HepG2 (cell line): ENCODE data around the gene TRIM62. TPM values are rescaled to one million over a fixed set of nuclear protein-coding genes. Genes with fewer than 3 reads are reported as not detected.

Experiments
- ATAC-seq: fragments of 200-7000 bp; cut with Tn5 transposase; 3 replicates; pipeline ENCODE4 v1.9.1; 2020; ENCODE audit warnings: mild to moderate bottlenecking, moderate library complexity
- BruUV-seq: library from RNA; stranded (reverse); fragments of 400-500 nt; replicated peaks from 2 replicates; lab custom pipeline; 2021; lab: Mats Ljungman, UMichigan
- CTCF ChIA-PET: fragments of 300-600 bp; formaldehyde crosslinking; extraction: SDS; loops from one replicate; lab custom pipeline; 2021; ENCODE audit warnings: low total read pairs, inconsistent platforms, low intra/inter-chr PET ratio; lab: Yijun Ruan, JAX
- POLR2A ChIA-PET: fragments of 350-600 bp; sonication (Branson Sonifier 250); formaldehyde crosslinking; loops from one replicate; lab custom pipeline; 2020; ENCODE audit warnings: antibody characterized with exemption, inconsistent platforms; lab: Yijun Ruan, JAX
- DNase-seq: peaks from one replicate; pipeline ENCODE4 v3.0.0-alpha.2; 2015; ENCODE audit warnings: low spot score
- FAIRE-seq: peaks from 3 replicates; lab custom pipeline; 2011; peaks lifted over from hg19 to GRCh38; lab: Jason Lieb, UNC
- H2AFZ ChIP-seq: one replicate; pipeline ENCODE4 v1.6.1; 2011; ENCODE audit warnings: low read length, inconsistent platforms
- H3K27ac ChIP-seq: fragments of 300-600 bp; 3 replicates; pipeline ENCODE4 v1.8.0; 2011; ENCODE audit warnings: mixed run types, mild to moderate bottlenecking, mixed read lengths, low read length, inconsistent platforms; ENCODE audit not compliant: insufficient read depth; ENCODE audit errors: extremely low read length
- H3K27me3 ChIP-seq, 2 experiments: fragments of 200-600 bp in 1 of 2; 2 replicates in 1 of 2; 3 replicates in 1 of 2; pipeline versions ENCODE4 v1.6.0 to v1.8.0; 2011; ENCODE audit warnings: low read length in 2 of 2, mild to moderate bottlenecking in 2 of 2, moderate library complexity in 2 of 2, inconsistent platforms in 1 of 2; ENCODE audit not compliant: insufficient read depth in 2 of 2, control insufficient read depth in 1 of 2
- H3K36me3 ChIP-seq, 2 experiments: fragments of 200-600 bp in 1 of 2; replicated peaks in 1 of 2; 2 replicates in 1 of 2; 3 replicates in 1 of 2; pipeline versions ENCODE4 v1.5.1 to v1.8.0; 2011; ENCODE audit warnings: low read length in 2 of 2, inconsistent platforms in 1 of 2; ENCODE audit not compliant: insufficient read depth in 2 of 2, control insufficient read depth in 1 of 2
- H3K4me1 ChIP-seq: 2 replicates; pipeline ENCODE4 v1.5.1; 2012; ENCODE audit warnings: low read length, inconsistent platforms; ENCODE audit not compliant: insufficient read depth
- H3K4me2 ChIP-seq: 2 replicates; pipeline ENCODE4 v1.6.0; 2011; ENCODE audit warnings: low read depth, low read length, inconsistent platforms
- H3K4me3 ChIP-seq, 3 experiments: fragments of 200-600 bp in 1 of 3; sonication (generic), shearing (Covaris generic) in 1 of 3; replicated peaks in 1 of 3; 2 replicates each; pipeline ENCODE4 v1.5.1; 2011 to 2016; ENCODE audit warnings: low read length in 3 of 3, inconsistent platforms in 2 of 3, low read depth in 2 of 3, mild to moderate bottlenecking in 2 of 3, control low read depth in 1 of 3, mixed read lengths in 1 of 3; ENCODE audit not compliant: insufficient read depth in 1 of 3
- H3K79me2 ChIP-seq: one replicate; pipeline ENCODE4 v1.6.1; 2011; ENCODE audit warnings: low read length, inconsistent platforms; ENCODE audit not compliant: insufficient read depth
- H3K9ac ChIP-seq: 2 replicates; pipeline ENCODE4 v1.6.0; 2011; ENCODE audit warnings: mild to moderate bottlenecking, low read depth, low read length, inconsistent platforms; ENCODE audit not compliant: insufficient read depth
- H3K9me3 ChIP-seq: 2 replicates; pipeline ENCODE4 v1.5.1; 2012; ENCODE audit warnings: mild to moderate bottlenecking, low read length
- H4K20me1 ChIP-seq: 2 replicates; pipeline ENCODE4 v1.6.0; 2011; ENCODE audit warnings: inconsistent platforms, mild to moderate bottlenecking, low read length, moderate library complexity; ENCODE audit not compliant: insufficient read depth
- BCLAF1 ChIP-seq: fragments of 450-650 bp; IDR thresholded peaks from 2 replicates; pipeline ENCODE4 v1.6.1; 2017; ENCODE audit warnings: mild to moderate bottlenecking
- HNF4A ChIP-seq: sonication (generic); formaldehyde crosslinking; IDR thresholded peaks from 2 replicates; pipeline ENCODE4 v1.4.0; 2020; ENCODE audit warnings: missing genetic modification reagents
- SIN3B ChIP-seq: fragments of 150-350 bp; IDR thresholded peaks from 2 replicates; pipeline ENCODE4 v1.6.1; 2014; ENCODE audit warnings: low read length
- SP5 ChIP-seq: IDR thresholded peaks from 2 replicates; pipeline ENCODE4 v1.6.1; 2016; ENCODE audit warnings: low read depth, borderline replicate concordance
- TBL1XR1 ChIP-seq: fragments of 150-350 bp; IDR thresholded peaks from 2 replicates; pipeline ENCODE4 v1.6.1; 2014; ENCODE audit warnings: borderline replicate concordance, low read length; ENCODE audit not compliant: partially characterized antibody
- ZNF350 ChIP-seq: sonication (generic); formaldehyde crosslinking; IDR thresholded peaks from 2 replicates; pipeline ENCODE4 v1.4.0; 2020; ENCODE audit warnings: mild to moderate bottlenecking, low read depth, missing genetic modification reagents, borderline replicate concordance
- ZNF598 ChIP-seq: sonication (generic); formaldehyde crosslinking; IDR thresholded peaks from 2 replicates; pipeline ENCODE4 v1.5.1; 2020; ENCODE audit warnings: mild to moderate bottlenecking, missing genetic modification reagents, borderline replicate concordance
- WGBS: methylation state at CpG from one replicate; pipeline ENCODE4 v1.1.6; 2017; ENCODE audit warnings: low lambda C conversion rate; 5-methylcytosine and 5-hydroxymethylcytosine counted together
- in situ Hi-C: cut with HindIII; loops from 2 replicates; pipeline ENCODE4 v1.10.0; 2017; ENCODE audit warnings: low pct_unique_long_range_greater_than_20kb; ENCODE audit not compliant: extremely low pct_ligation_motif_present
- intact Hi-C: fragments of 100-400 bp; cut with micrococcal nuclease; formaldehyde crosslinking; loops from one replicate; pipeline ENCODE4 v1.10.0; 2022; ENCODE audit not compliant: unreplicated experiment
- polyA plus RNA-seq, 8 experiments: library from polyadenylated mRNA; depleted of rRNA in 3 of 8; stranded (reverse) in 7 of 8; unstranded in 1 of 8; fragments of >200 nt; fragmentation: Illumina TruSeq in 4 of 8; extraction: Trizol in 4 of 8; gene quantifications; 2 replicates each; pipeline versions ENCODE4 v1.2.1 to v1.2.3, GENCODE V29; 2011 to 2016; ENCODE audit warnings: low read depth in 4 of 8, missing spikeins in 1 of 8, mixed read lengths in 1 of 8; ENCODE audit not compliant: insufficient read depth in 1 of 8
- total RNA-seq, 5 experiments: library from RNA; depleted of rRNA; stranded (reverse); fragments of >200 nt; fragmentation: Illumina TruSeq; extraction: Trizol; gene quantifications; 2 replicates each; pipeline ENCODE4 v1.2.3, GENCODE V29; 2016; ENCODE audit warnings: low read depth in 1 of 5
- TF ChIP-seq, protein P1 (sequence below): IDR thresholded peaks from 2 replicates; pipeline ENCODE4 v1.6.1; 2012; ENCODE audit warnings: inconsistent platforms

Gene TRIM62
- total and polyA plus RNA-seq, 2 of the 13 experiments (the other 11 are each of a cell fraction or from before 2014, with no cell fraction given) = 0.53 to 0.57 TPM

DNA sequence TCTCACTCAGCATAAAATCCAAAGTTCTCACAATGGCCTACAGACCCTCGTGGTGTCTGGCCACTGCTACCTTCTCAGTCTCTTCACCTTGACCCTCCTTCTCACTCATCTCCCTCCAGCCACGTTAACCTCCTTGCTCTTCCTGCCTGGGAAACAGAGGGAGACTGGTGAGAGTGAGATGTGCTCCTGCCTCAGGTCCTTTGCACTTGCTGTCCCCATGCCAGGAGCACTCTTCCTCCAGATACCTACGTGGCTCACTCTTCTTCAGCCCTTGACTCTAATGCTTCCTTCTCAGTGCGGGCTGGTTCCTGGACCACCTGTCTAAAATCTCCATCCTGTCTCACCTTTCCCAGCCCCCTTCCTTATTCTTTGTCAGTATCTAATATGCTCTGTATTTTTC, 24.7 kb downstream of the TRIM62 start (continued):
- TF ChIP-seq TBL1XR1 = no peak

DNA sequence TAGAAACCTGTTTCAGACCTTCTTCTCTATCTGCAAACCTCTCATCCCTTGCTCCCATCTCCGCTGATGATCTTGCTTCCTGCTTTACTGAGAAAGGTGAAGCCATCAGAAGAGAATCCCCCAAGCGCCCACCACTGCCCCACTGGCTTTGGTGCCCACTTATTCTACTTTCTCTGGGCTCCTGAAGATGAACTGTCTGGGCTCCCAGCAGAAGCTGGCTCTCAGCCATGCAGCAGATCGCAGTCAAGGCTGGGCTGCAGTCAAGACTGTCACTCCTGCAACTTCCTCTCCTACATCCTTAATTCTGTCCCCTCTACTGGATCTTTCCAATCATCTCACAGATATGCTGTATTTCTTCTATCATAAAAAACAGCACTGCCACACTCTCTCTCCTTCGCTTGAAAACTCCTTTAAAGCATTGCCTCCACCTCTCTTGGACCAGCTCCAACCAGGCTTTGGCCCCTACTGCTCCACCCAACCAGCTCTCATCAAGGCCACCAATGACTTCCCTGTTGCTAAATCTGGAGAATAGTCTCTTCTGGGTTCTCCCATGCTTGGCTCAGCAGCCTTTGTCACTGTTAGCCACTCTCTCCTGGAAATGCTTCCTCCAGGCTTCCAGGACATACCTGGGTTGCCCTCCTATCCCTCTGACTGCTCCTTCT, 25.8 kb downstream of the TRIM62 start:
- FAIRE-seq (peak; percentile 58), DNase-seq (peak; percentile 37), ATAC-seq (peak; percentile 70)
- Histone ChIP-seq H4K20me1 (no peaks in the 10 kb centered on the region), H3K4me3 (no peak overlapping the region), H3K27ac (no peak overlapping the region), H3K79me2 (no peaks in the 10 kb centered on the region), H3K27me3 (no peaks in the 10 kb centered on the region), H3K9me3 (no peaks in the 10 kb centered on the region), H2AFZ (no peak overlapping the region), H3K4me1 (peaks cover 25% of the 10 kb centered on the region), H3K9ac (no peak overlapping the region), H3K36me3 (no peaks in the 10 kb centered on the region), H3K4me2 (no peak overlapping the region; the same call in 1 of the 2 replicates)
- in situ Hi-C loops (no loop called here), intact Hi-C loops (no loop called here)
- CTCF ChIA-PET = no interaction called here
- POLR2A ChIA-PET = interaction anchor here (1.5 kb wide), 1 partner anchor 25 kb away, joined by 3 read pairs; no protein-coding TSS in a partner anchor
- no TSS peak for BruUV-seq
- TF ChIP-seq SIN3B (no peak), HNF4A (CRISPR knock-in tag) (0 out of 2 replicates have a peak, but pooled peaks have one; percentile 12), ZNF350 (CRISPR knock-in tag) (no peak), SP5 (CRISPR knock-in tag) (peak; percentile 29; the same call in 1 of the 2 replicates), ZNF598 (no peak), BCLAF1 (no peak)
- TF ChIP-seq, protein P1, sequence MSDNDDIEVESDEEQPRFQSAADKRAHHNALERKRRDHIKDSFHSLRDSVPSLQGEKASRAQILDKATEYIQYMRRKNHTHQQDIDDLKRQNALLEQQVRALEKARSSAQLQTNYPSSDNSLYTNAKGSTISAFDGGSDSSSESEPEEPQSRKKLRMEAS = no peak
- WGBS = 42% methylated on average over 4 of the region's 4 CpGs
